Chondrocyte (in vitro differentiated cells): ENCODE results near the gene TMEM40. TPM values are rescaled to one million over a fixed set of nuclear protein-coding genes. Genes with fewer than 3 reads are reported as not detected.
A peak's percentile ranks its signal among the peaks of the same experiment; 100 is the strongest.
"Not testable (repeated sequence)": the region's sequence is repeated elsewhere in the genome, so short reads cannot be mapped to it uniquely, and the experiment has no call there.

Source experiments
- DNase-seq: peaks from one replicate; pipeline ENCODE4 v3.0.0; 2021; ENCODE audit warnings: mixed read lengths, low spot score
- H3K27ac Mint-ChIP-seq: one replicate; pipeline ENCODE4 v1.8.0; 2021; ENCODE audit warnings: mild to moderate bottlenecking, moderate library complexity, mixed read lengths; ENCODE audit not compliant: unreplicated experiment
- H3K27me3 Mint-ChIP-seq: 2 replicates; pipeline ENCODE4 v1.8.0; 2021; ENCODE audit warnings: low read depth, mixed read lengths
- H3K36me3 Mint-ChIP-seq: 2 replicates; pipeline ENCODE4 v1.8.0; 2021; ENCODE audit warnings: low read depth, mixed read lengths
- H3K4me1 Mint-ChIP-seq: 2 replicates; pipeline ENCODE4 v1.8.0; 2021; ENCODE audit warnings: low read depth, mild to moderate bottlenecking, mixed read lengths
- H3K4me3 Mint-ChIP-seq: one replicate; pipeline ENCODE4 v1.8.0; 2021; ENCODE audit warnings: mild to moderate bottlenecking, moderate library complexity, mixed read lengths; ENCODE audit not compliant: unreplicated experiment
- H3K9me3 Mint-ChIP-seq: 2 replicates; pipeline ENCODE4 v1.8.0; 2021; ENCODE audit warnings: low read depth, mixed read lengths
- CTCF ChIP-seq: fragments of 200-600 bp; sonication (generic); IDR thresholded peaks from 2 replicates; pipeline ENCODE4 v1.5.0; 2021; ENCODE audit warnings: antibody characterized with exemption, mild to moderate bottlenecking, moderate library complexity
- total RNA-seq: library from RNA; stranded (reverse); gene quantifications from 3 replicates; pipeline ENCODE4 v1.2.1, GENCODE V29; 2021

Gene TMEM40
- total RNA-seq, 1 donor from 2014 or later, result not detected

- H3K4me3 Mint-ChIP-seq, result no peak overlapping the region
- DNase-seq, result no peak
- H3K27me3 Mint-ChIP-seq, result peaks cover 15% of the 10 kb centered on the region
- TF ChIP-seq CTCF, result no peak
- H3K9me3 Mint-ChIP-seq, result no peaks in the 10 kb centered on the region
- H3K4me1 Mint-ChIP-seq, result peaks cover 10% of the 10 kb centered on the region
- no peak overlapping the region for H3K27ac Mint-ChIP-seq
- H3K36me3 Mint-ChIP-seq, result no peaks in the 10 kb centered on the region
Observed at GRCh38 chr3:12785096-12785495, 26.0 kb upstream of the TMEM40 start.

- TF ChIP-seq CTCF, result no peak
- Mint-ChIP-seq H3K27ac (no peak overlapping the region), H3K9me3 (no peaks in the 10 kb centered on the region), H3K4me1 (peaks cover 7% of the 10 kb centered on the region), H3K27me3 (peaks cover 13% of the 10 kb centered on the region), H3K36me3 (no peaks in the 10 kb centered on the region), H3K4me3 (no peak overlapping the region)
- DNase-seq, result no peak
Observed at GRCh38 chr3:12782172-12782815, 23.2 kb upstream of the TMEM40 start.

- Mint-ChIP-seq H3K27me3 (peaks cover 13% of the 10 kb centered on the region), H3K36me3 (no peaks in the 10 kb centered on the region), H3K4me1 (peaks cover 7% of the 10 kb centered on the region), H3K9me3 (no peaks in the 10 kb centered on the region), H3K4me3 (no peak overlapping the region), H3K27ac (no peak overlapping the region)
- TF ChIP-seq CTCF, result no peak
- no peak for DNase-seq
Observed at GRCh38 chr3:12780751-12781150, 21.7 kb upstream of the TMEM40 start.

GRCh38 chr3:12777171-12777570 lies 18.1 kb upstream of the TMEM40 start:
- no peaks in the 10 kb centered on the region for H3K27me3 Mint-ChIP-seq

GRCh38 chr3:12775970-12776369 lies 16.9 kb upstream of the TMEM40 start:
- not testable (repeated sequence) for H3K9me3 Mint-ChIP-seq, H3K27ac Mint-ChIP-seq, H3K36me3 Mint-ChIP-seq, H3K27me3 Mint-ChIP-seq, DNase-seq, H3K4me1 Mint-ChIP-seq, H3K4me3 Mint-ChIP-seq

More at GRCh38 chr3:12777171-12777570, 18.1 kb upstream of the TMEM40 start:
- H3K4me3 Mint-ChIP-seq, result no peak overlapping the region
- no peaks in the 10 kb centered on the region for H3K36me3 Mint-ChIP-seq
- H3K9me3 Mint-ChIP-seq, result no peaks in the 10 kb centered on the region
- no peak overlapping the region for H3K27ac Mint-ChIP-seq
- peak; percentile 14 for DNase-seq
- H3K4me1 Mint-ChIP-seq, result peaks cover 7% of the 10 kb centered on the region
- TF ChIP-seq CTCF, result no peak

GRCh38 chr3:12775226-12775625 lies 16.2 kb upstream of the TMEM40 start:
- H3K4me3 Mint-ChIP-seq, result no peak overlapping the region
- no peak overlapping the region for H3K27ac Mint-ChIP-seq
- DNase-seq, result peak; percentile 65
- TF ChIP-seq CTCF, result no peak
- no peaks in the 10 kb centered on the region for H3K9me3 Mint-ChIP-seq
- no peaks in the 10 kb centered on the region for H3K36me3 Mint-ChIP-seq
- H3K27me3 Mint-ChIP-seq, result no peaks in the 10 kb centered on the region
- no peaks in the 10 kb centered on the region for H3K4me1 Mint-ChIP-seq
